WTC11 (cell line): Measurements from ENCODE around the gene PTPN6.

Source experiments
- CTCF ChIP-seq: fragments of 200-600 bp; IDR thresholded peaks from 2 replicates; pipeline ENCODE4 v1.8.0; 2022; ENCODE audit warnings: antibody characterized with exemption
- ESRRA ChIP-seq: sonication (generic); formaldehyde crosslinking; IDR thresholded peaks from 2 replicates; pipeline ENCODE4 v1.8.1; 2022; ENCODE audit warnings: mild to moderate bottlenecking, missing genetic modification reagents, borderline replicate concordance
- FOXK1 ChIP-seq: sonication (generic); formaldehyde crosslinking; IDR thresholded peaks from 2 replicates; pipeline ENCODE4 v1.8.0; 2022; ENCODE audit warnings: mild to moderate bottlenecking, moderate library complexity, missing genetic modification reagents
- NR2C2 ChIP-seq: sonication (generic); formaldehyde crosslinking; IDR thresholded peaks from 2 replicates; pipeline ENCODE4 v1.8.0; 2022; ENCODE audit warnings: mild to moderate bottlenecking, missing genetic modification reagents
- TEAD4 ChIP-seq: sonication (generic); formaldehyde crosslinking; IDR thresholded peaks from 2 replicates; pipeline ENCODE4 v1.8.0; 2022; ENCODE audit warnings: mild to moderate bottlenecking, missing genetic modification reagents
- ZNF671 ChIP-seq: fragments of 250-450 bp; sonication (Bioruptor Pico); IDR thresholded peaks from 2 replicates; pipeline ENCODE4 v1.8.0; 2021; ENCODE audit warnings: mild to moderate bottlenecking

- TF ChIP-seq CTCF (no peak), NR2C2 (CRISPR knock-in tag) (no peak), ESRRA (CRISPR knock-in tag) (no peak), TEAD4 (no peak), ZNF671 (CRISPR knock-in tag) (no peak), FOXK1 (no peak)
Observed at GRCh38 chr12:6957151-6957701, 6.1 kb downstream of the PTPN6 start.
